T1000 (cell line): ENCODE results near the gene TEX13B.

Experiments
- DNase-seq: peaks from one replicate; lab custom pipeline; 2025; ENCODE audit warnings: mixed read lengths; lab: John Stamatoyannopoulos, UW

The TEX13B gene

DNA sequence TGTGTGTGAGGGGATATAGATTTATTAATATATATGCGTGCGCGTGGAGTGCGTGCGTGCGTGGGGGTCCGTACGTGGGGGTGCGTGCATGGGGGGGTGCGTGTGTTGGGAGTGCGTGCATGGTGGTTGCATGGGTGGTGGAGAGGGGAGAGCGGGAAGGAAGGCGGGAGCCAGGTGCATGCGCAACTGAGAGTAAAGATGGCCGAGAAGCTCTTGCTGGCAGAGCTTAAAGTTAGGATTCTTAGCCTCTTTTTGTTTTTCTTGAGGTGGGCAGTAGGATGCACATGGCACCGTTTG lies 45.8 kb downstream of the TEX13B start:
- DNase-seq, result no peak

DNA sequence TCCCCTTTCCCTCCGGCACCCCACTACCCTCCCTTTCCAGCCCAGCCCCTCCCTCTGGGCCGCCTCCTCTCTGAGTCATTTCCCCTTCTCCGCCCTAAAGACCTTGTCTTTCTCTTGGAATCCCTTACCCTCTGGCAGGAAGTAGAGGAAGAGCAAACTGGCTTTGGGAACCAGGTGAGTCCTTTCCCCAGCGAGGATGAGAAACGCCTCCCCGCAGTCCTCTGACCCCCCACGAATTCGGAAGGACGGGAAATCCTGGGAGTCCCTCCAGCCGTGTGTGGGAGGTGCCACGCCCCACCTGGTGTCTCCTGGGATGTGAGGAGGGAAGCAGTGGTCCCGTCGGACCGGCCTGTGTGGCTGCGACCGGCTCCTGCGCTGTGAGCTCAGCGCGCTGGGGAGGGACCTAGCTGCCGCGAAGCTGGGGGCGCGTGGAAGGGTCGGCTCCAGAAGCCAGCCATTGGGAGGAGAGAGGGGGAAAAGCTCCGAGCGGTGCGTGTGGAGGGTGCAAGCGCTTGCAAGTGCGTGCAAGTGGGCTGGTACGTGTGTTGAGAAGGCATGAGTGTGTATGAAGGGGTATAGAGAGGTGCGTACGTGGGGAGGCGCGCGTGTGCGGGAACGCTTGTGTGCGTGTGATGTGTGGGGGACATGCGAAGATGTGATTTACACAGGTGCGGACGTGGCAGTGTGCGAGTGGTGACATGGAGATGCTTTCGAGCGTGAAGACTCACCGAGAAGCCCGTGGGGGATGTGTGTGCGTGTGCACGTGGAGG lies 46.3 kb downstream of the TEX13B start:
- DNase-seq, result no peak

DNA sequence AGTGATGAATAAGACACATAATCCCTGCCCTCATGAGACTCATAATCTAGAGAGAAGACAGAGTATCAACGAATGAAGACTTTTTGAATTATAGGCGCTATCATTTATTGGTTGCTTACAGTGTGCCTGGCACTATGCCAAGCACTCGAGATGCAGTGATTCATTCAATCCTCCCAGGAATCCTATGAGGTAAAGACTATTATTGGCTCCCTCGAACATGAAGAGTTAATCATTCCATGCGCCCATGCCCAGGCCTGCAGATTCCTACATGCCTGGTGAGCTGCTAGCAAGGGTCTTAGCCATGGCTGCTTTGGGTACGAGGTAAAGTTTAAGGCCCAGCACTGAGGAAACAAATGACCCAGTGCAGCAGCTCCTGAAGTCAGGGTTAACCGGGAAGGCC lies 47.0 kb downstream of the TEX13B start:
- DNase-seq, result no peak

DNA sequence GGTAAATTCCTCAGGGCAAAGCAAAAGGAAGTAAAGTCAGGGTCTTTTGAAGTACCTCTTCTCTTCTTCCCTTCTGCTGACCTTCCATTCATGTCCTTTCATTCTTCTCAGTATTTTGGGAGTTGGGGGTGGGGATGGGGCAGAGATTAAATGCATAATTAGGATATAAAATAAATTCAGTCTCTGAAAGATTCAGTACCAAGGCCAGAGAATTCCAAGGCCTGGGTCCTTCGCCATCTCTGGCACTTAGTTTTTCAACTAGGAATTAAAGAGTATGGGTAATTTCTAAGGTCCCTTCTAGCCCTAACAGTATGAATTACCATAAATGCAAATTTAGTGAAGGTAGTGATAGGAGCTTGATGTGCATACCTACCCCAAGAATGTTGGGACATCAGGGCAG lies 47.9 kb downstream of the TEX13B start:
- no peak for DNase-seq
